Activated CD4-positive, alpha-beta T cell treated with anti-CD3 and anti-CD28 coated beads, Interleukin-2, Interleukin-6, amounts not matched to agents 100 ng/mL and 50 ng/mL, durations not matched to agents 16 hours and 8 hours (primary cell): ENCODE results near the gene ZMYND19.
A peak's percentile ranks its signal among the peaks of the same experiment; 100 is the strongest.
"Not testable (repeated sequence)": the region's sequence is repeated elsewhere in the genome, so short reads cannot be mapped to it uniquely, and the experiment has no call there.

Source experiments
- DNase-seq: peaks from one replicate; pipeline ENCODE4 v3.0.0-alpha.2; 2020

The ZMYND19 gene

DNA sequence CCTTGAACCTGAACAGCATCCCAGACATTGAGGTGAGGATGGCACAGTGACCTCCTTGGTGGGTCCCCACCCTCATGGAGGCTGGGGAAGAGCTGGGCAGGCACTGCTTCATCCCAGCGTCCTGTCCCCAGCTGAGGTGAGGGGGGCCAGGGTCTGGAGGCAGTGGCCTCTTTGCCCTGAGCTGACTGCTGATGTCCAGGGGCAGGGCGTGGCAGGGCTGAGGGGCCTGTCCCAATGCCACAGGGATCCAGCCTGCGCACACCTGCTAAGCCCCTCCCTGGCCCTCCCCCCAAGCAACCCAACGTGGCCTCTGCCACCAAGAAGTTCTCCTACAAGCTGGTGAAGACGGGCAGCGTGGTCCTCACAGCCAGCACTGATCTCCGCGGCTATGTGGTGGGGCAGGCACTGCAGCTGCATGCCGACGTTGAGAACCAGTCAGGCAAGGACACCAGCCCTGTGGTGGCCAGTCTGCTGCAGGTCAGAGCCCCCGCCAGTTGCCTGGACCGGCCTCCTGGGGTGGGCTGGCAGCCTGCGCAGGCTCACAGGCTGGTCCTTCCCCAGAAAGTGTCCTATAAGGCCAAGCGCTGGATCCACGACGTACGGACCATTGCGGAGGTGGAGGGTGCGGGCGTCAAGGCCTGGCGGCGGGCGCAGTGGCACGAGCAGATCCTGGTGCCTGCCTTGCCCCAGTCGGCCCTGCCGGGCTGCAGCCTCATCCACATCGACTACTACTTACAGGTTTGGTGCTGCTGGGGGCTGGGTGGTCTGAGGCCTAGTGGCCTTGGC is 23.6 kb upstream of the ZMYND19 start:
- no peak for DNase-seq

- DNase-seq: no peak
Measured at GRCh38 chr9:137613259-137613658, 22.9 kb upstream of the ZMYND19 start.

- no peak for DNase-seq
Measured at GRCh38 chr9:137612741-137613142, 22.4 kb upstream of the ZMYND19 start.

GRCh38 chr9:137611623-137612609 is 21.6 kb upstream of the ZMYND19 start:
- peak; percentile 31 for DNase-seq

GRCh38 chr9:137610944-137611343 is 20.6 kb upstream of the ZMYND19 start:
- DNase-seq: no peak

DNA sequence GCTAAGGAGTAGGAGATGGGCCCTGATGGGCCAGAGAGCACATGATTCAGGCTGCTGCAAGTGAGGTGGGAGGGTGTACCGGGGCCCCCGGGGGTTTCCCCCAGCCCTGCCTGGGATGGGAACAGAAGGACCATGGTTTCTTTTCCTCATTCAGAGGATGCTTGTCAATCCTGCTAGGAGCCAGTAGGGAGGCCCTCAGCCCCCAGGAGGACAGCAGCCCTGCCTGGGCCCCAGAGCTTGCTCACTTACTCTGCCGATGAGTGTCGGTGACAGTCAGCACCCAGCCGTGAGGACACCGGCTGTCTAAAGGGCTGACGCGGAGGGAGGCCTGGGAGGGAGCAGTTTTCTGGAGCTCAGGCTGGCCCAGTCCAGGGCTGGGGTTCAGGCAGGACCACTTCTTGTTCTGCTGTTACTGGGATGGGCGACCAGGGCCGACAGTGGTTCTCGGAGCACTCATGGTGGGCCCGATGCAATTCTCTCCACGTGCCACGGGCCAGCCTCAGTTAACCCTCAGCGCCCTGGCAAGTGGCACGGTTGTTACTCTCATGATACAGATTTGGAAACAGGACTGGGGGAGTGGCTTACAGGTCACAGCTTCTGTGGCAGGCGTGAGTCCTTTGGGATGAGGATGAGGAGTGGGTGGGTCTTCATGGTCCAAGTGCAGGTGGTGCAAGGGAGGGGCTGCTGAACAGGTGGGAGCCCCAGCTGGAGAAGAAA is 17.0 kb upstream of the ZMYND19 start:
- no peak for DNase-seq

GRCh38 chr9:137606734-137607138 is 16.4 kb upstream of the ZMYND19 start:
- no peak for DNase-seq

DNA sequence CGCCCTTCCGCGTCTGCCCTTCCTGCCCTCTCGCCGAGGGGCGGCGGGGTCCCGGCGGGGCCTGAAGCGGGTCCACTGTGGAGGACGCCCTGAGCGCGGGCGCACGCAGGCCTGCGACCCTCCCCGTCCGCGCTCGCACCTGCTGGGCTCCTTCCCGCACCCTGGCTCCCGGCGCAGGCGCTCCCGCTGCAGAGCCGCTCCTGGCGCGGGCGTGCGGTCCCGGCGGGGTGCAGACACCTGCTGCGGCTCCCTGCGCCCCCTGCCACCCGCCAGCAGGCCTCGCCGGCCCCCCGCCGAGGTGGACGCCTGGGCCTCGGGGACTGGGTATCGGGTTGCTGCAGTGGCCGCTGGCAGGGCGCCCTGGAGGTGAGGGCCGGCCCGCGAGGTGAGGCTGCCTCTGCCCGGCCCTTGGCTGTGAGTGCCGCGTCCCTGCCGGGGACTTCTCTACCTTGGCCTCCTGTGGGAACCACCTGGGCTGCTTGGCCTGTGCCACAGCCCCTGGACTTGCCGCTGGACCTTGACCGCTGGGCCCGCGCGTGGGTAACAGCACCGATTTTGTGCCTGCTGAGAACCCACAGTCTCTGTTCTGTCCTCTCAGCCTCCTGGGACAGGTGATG is 15.8 kb upstream of the ZMYND19 start:
- DNase-seq: peak; percentile 23

DNA sequence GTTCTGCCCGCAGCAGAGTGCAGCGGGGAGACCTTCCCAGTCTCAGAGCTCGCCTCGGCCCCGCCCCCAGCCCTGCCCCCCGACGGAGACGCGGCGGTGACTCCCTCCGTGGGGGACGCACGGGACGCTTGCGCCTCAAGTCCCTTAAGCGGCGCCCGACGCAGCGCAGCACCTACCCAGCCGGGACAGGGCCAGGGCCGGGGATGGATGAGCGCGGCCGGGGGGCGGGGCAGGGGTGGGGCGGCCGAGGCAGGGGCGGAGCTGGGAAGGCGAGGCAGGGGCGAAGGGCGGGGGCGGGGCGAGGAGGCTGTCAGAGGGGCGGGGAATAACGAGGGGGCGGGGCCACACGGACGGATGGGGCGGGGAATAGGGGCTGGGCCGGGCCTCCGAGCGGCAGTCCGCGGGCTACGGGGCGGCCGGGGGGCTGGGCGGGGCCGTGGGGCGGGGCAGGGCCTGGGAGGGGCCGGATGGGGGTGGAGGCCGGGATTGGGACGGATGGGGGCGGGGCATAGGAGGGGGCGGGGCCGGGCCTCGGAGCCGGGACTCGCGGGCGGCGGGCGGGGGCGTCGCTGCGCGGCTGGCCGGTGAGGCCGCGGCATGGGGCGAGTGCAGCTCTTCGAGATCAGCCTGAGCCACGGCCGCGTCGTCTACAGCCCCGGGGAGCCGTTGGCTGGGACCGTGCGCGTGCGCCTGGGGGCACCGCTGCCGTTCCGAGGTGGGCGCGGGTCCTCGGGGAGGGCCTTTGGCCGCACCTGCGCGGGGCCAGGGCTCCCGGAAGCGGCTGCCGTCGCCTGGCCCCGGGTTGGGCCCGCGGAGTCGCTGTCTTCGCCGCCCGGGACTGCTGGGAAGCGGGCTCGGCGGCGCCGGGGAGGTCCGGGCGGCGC is 15.1 kb upstream of the ZMYND19 start, which contains the start of gene ARRDC1:
ARRDC1 (plus strand) TSS at position 566 of the 884 bp plus-strand sequence; CDS start at position 598, 32 bp downstream.
- DNase-seq: peak; percentile 97

DNA sequence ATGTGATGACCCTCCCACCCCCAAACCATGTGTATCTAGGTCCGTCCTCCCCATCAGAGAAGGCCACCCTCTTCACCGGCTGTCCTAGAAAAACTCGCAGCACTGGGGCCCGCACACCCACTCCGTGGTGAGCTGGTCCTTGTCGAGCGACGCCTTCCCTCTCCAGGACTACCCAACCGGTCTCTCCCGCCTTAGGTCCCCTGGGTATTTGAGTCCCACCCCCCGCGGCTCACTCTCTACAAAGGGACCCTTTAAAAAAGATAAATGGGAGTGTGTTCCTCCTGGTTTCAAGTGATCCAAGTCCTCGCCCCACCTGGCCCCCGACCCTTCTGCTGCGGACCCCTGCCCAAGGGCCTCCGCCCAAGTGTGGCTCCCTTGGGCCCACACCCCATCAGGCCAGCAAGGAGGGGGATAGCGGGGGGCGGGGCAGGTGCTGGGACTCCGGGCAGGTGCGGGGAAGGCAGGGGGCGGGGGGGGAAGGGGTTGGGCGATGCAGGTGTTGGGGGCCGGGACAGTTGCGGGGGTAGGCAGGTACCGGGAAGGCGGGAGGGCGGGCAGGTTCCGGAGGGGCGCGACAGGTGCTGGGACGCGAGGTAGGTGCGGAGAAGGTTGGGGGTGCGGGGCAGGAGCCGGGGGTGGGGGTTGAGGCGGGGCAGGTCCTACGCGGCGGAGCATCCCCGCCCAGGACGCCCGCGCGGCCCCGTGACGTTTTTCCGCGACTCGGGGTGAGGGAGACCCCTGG is 14.2 kb upstream of the ZMYND19 start:
- DNase-seq: no peak

DNA sequence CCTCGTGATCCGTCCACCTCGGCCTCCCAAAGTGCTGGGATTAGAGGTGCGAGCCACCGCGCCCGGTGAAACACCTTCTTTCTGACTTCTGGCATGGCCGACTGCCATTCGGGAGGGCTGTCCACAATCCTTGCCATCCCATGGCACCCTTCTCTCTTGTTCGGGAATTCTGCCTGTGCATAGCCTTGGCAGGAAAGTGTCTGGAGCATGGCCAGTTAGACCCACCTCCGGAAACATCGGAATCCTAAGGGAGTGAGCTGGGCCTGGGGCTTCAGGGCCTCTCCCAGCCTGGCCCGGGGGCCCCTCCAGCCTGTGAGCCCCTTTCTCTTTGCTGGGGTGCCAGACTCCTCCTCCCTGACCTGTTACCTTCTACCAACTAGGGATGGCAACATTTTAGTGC is 13.6 kb upstream of the ZMYND19 start:
- DNase-seq: no peak

DNA sequence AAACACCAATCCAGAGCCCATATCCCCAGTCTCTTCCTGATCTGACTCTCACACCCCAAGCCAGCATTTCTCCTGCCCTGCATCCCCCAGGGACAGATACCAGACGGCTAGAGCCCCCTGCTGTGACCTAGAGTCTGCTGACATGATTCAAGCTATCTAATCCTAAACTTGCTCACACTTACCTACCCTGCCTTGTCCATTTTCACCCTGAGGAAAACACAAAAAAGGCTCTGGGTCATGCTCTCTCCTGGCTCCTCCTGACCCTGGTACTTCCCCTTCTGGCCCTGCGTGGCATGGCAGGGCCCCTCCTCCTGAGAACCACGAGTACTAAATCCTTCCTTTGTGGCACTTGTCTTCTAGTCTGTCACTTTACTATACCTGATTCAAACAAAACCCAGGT is 12.3 kb upstream of the ZMYND19 start:
- DNase-seq: no peak

- DNase-seq: no peak
Measured at GRCh38 chr9:137598943-137599342, 8.6 kb upstream of the ZMYND19 start.

GRCh38 chr9:137596577-137596976 is 6.3 kb upstream of the ZMYND19 start:
- DNase-seq: not testable (repeated sequence)

GRCh38 chr9:137593176-137593575 is 2.9 kb upstream of the ZMYND19 start:
- DNase-seq: no peak

- DNase-seq: no peak
Measured at GRCh38 chr9:137592767-137593166, 2.5 kb upstream of the ZMYND19 start.

DNA sequence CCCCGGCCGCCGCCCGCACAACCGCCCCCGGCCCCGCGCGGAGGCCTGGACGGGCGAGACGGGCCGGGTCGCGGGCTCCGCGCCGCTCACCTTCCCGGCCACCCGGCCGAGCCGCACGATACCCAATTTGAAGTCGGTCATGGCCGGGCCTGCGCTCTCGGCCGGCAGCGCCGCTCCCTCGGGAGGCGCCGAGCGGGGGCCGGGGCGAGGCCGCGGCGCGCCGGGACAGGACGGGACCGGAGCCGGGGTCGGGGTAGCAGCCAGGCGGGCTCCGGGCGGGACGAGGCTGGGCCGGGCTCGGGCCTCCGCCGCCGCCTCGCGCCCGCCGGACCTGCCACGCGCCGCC is 216 bp downstream of the ZMYND19 start:
- no peak for DNase-seq

DNA sequence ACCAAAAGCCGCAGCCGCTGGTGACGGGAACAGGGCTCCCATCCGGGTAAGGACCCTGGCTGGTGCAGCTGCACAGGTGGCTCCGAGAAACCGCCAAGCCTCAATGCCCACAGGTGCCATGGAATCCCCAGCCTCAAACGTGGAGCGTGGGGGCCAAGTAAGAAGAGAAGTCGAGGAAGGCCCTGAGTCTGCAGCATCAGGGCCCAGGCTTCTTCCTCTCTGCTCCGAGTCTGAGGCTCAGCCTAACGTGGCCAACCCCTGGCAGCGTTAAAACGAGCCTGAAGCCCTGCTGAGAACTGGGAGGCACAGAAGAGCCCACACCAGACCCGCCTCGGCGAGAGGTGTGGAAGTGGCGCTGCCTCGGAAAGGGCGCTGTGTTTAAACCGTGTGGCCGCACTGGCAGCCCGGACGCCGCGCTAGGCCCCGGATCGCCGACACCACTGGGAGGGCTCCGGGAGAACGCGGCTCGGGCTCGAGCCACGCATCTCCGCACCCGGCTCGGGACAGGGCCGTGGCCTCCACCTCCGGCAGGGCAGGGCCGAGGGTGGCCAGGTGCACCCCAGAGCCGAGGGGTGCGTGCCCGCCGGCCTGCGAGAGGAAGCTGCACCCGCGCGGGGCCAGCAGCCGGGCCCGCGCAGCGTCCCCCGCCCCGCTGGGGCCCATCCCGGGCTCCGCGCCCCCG is 730 bp downstream of the ZMYND19 start:
- peak; percentile 30 for DNase-seq

GRCh38 chr9:137588891-137589290 is 1.4 kb downstream of the ZMYND19 start:
- no peak for DNase-seq

DNA sequence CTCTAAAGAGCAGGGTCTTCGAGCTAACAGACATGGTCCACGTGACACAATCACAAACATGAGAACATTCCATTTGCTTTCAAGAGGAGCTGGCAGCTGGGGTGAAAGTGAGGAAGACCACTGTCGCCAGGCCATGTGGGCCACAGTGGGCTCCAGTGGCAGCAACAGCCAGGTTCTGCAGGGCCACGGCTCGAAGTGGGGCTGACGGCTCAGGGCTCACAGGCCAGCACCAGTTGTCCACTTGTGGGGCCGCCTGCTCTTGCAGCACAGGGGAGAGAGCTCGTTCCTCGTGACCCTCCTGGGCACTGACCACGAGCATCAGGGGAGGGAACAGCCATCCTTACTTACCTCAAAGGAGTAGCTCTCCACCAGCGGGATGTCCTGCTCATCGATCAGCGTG is 2.0 kb downstream of the ZMYND19 start:
- DNase-seq: no peak
